ENCODE measurements around the gene CAMK2G.

GRCh38 chr10:73910401-73910763, 36.0 kb upstream of the CAMK2G start:
- TF ChIP-seq CTCF (IDR thresholded peaks at IDR 0.05) = peak in 1 of 12 donors; percentile 8
- TF ChIP-seq POLR2A (IDR thresholded peaks at IDR 0.05) = no peak

Data from heart left ventricle (tissue), 13 donors.